HepG2 (cell line): ENCODE results near the gene SELENOH. TPM values are rescaled to one million over a fixed set of nuclear protein-coding genes. Genes with fewer than 3 reads are reported as not detected.

Source experiments
- AGO2 ChIP-seq: fragments of 200-400 bp; formaldehyde crosslinking; optimal IDR thresholded peaks from 2 replicates; pipeline ENCODE3; 2017; ENCODE audit warnings: mild to moderate bottlenecking, low read depth, low read length, moderate library complexity
- AHR ChIP-seq: IDR thresholded peaks from 2 replicates; pipeline ENCODE4 v1.6.1; 2018; ENCODE audit warnings: missing genetic modification reagents, missing compliant biosample characterization
- KDM2A ChIP-seq: sonication (generic); formaldehyde crosslinking; IDR thresholded peaks from 2 replicates; pipeline ENCODE4 v1.4.0; 2020; ENCODE audit warnings: low read depth, missing genetic modification reagents, borderline replicate concordance
- NFIC ChIP-seq: IDR thresholded peaks from 2 replicates; pipeline ENCODE4 v1.6.1; 2012; ENCODE audit warnings: mild to moderate bottlenecking, low read length, inconsistent platforms
- NR1H2 ChIP-seq: sonication (generic); formaldehyde crosslinking; IDR thresholded peaks from 2 replicates; pipeline ENCODE4 v1.8.1; 2022; ENCODE audit warnings: low read depth, missing genetic modification reagents, borderline replicate concordance
- RBFOX2 ChIP-seq: fragments of 200-400 bp; formaldehyde crosslinking; IDR thresholded peaks from 2 replicates; pipeline ENCODE4 v1.6.1; 2017; ENCODE audit warnings: low read depth, mild to moderate bottlenecking, low read length
- RXRA ChIP-seq: sonication (generic); formaldehyde crosslinking; IDR thresholded peaks from 2 replicates; pipeline ENCODE4 v1.5.1; 2020; ENCODE audit warnings: missing genetic modification reagents
- SIN3B ChIP-seq: fragments of 150-350 bp; IDR thresholded peaks from 2 replicates; pipeline ENCODE4 v1.6.1; 2014; ENCODE audit warnings: low read length
- TBP ChIP-seq: sonication (generic); formaldehyde crosslinking; IDR thresholded peaks from 2 replicates; pipeline ENCODE4 v1.5.0; 2020; ENCODE audit warnings: missing genetic modification reagents
- ZBTB1 ChIP-seq: sonication (generic); formaldehyde crosslinking; IDR thresholded peaks from 2 replicates; pipeline ENCODE4 v1.4.0; 2020; ENCODE audit warnings: missing genetic modification reagents, borderline replicate concordance
- ZMAT3 ChIP-seq: sonication (generic); formaldehyde crosslinking; conservative IDR thresholded peaks from 2 replicates; pipeline ENCODE4 v1.7.0; 2021; ENCODE audit warnings: missing genetic modification reagents
- ZNF354B ChIP-seq: sonication (generic); formaldehyde crosslinking; IDR thresholded peaks from 2 replicates; pipeline ENCODE4 v1.8.0; 2022; ENCODE audit warnings: mild to moderate bottlenecking, missing genetic modification reagents
- polyA plus RNA-seq, 8 experiments: library from polyadenylated mRNA; depleted of rRNA in 3 of 8; stranded (reverse) in 7 of 8; unstranded in 1 of 8; fragments of >200 nt; fragmentation: Illumina TruSeq in 4 of 8; extraction: Trizol in 4 of 8; gene quantifications; 2 replicates each; pipeline versions ENCODE4 v1.2.1 to v1.2.3, GENCODE V29; 2011 to 2016; ENCODE audit warnings: low read depth in 4 of 8, missing spikeins in 1 of 8, mixed read lengths in 1 of 8; ENCODE audit not compliant: insufficient read depth in 1 of 8
- total RNA-seq, 5 experiments: library from RNA; depleted of rRNA; stranded (reverse); fragments of >200 nt; fragmentation: Illumina TruSeq; extraction: Trizol; gene quantifications; 2 replicates each; pipeline ENCODE4 v1.2.3, GENCODE V29; 2016; ENCODE audit warnings: low read depth in 1 of 5
- TF ChIP-seq, protein P1 (sequence below): sonication (generic); formaldehyde crosslinking; IDR thresholded peaks from 2 replicates; pipeline ENCODE4 v1.4.0; 2020; ENCODE audit warnings: missing genetic modification reagents, borderline replicate concordance
- TF ChIP-seq, protein P2 (sequence below): sonication (generic); formaldehyde crosslinking; IDR thresholded peaks from 2 replicates; pipeline ENCODE4 v1.5.0; 2020; ENCODE audit warnings: missing genetic modification reagents, mild to moderate bottlenecking, borderline replicate concordance
- TF ChIP-seq, protein P3 (sequence below), 2 experiments: fragments of 450-650 bp in 1 of 2; sonication (generic) in 1 of 2; formaldehyde crosslinking in 1 of 2; IDR thresholded peaks; 2 replicates each; pipeline versions ENCODE4 v1.6.1 to v1.8.0; 2016 to 2022; ENCODE audit warnings: antibody characterized with exemption in 1 of 2, mild to moderate bottlenecking in 1 of 2, missing genetic modification reagents in 1 of 2
- TF ChIP-seq, protein P4 (sequence below): sonication (generic); formaldehyde crosslinking; IDR thresholded peaks from 2 replicates; pipeline ENCODE4 v1.4.0; 2020; ENCODE audit warnings: mild to moderate bottlenecking, missing genetic modification reagents

The SELENOH gene
- total and polyA plus RNA-seq, 2 of the 13 experiments (the other 11 are each of a cell fraction or from before 2014, with no cell fraction given): 27.2 to 77.4 TPM

GRCh38 chr11:57741132-57742086 is at the start of gene SELENOH (continued):
- TF ChIP-seq, protein P1, sequence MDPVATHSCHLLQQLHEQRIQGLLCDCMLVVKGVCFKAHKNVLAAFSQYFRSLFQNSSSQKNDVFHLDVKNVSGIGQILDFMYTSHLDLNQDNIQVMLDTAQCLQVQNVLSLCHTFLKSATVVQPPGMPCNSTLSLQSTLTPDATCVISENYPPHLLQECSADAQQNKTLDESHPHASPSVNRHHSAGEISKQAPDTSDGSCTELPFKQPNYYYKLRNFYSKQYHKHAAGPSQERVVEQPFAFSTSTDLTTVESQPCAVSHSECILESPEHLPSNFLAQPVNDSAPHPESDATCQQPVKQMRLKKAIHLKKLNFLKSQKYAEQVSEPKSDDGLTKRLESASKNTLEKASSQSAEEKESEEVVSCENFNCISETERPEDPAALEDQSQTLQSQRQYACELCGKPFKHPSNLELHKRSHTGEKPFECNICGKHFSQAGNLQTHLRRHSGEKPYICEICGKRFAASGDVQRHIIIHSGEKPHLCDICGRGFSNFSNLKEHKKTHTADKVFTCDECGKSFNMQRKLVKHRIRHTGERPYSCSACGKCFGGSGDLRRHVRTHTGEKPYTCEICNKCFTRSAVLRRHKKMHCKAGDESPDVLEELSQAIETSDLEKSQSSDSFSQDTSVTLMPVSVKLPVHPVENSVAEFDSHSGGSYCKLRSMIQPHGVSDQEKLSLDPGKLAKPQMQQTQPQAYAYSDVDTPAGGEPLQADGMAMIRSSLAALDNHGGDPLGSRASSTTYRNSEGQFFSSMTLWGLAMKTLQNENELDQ (CRISPR knock-in tag): no peak
- TF ChIP-seq NR1H2 (CRISPR knock-in tag) (no peak), ZNF354B (CRISPR knock-in tag) (no peak), SIN3B (peak; percentile 76), AGO2 (peak; percentile 99), RBFOX2 (peak; percentile 92), ZMAT3 (CRISPR knock-in tag) (peak; percentile 49; the same call in 1 of the 2 replicates), AHR (CRISPR knock-in tag) (no peak), TBP (CRISPR knock-in tag) (no peak), RXRA (CRISPR knock-in tag) (peak; percentile 46; the same call in 1 of the 2 replicates), KDM2A (CRISPR knock-in tag) (peak; percentile 97), ZBTB1 (no peak), NFIC (no peak)
- TF ChIP-seq, protein P2, sequence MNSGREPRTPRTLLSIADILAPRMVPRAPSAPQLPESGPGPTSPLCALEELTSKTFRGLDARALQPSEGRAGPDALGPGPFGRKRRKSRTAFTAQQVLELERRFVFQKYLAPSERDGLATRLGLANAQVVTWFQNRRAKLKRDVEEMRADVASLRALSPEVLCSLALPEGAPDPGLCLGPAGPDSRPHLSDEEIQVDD: peak; percentile 82; the same call in 1 of the 2 replicates
- TF ChIP-seq, protein P3, sequence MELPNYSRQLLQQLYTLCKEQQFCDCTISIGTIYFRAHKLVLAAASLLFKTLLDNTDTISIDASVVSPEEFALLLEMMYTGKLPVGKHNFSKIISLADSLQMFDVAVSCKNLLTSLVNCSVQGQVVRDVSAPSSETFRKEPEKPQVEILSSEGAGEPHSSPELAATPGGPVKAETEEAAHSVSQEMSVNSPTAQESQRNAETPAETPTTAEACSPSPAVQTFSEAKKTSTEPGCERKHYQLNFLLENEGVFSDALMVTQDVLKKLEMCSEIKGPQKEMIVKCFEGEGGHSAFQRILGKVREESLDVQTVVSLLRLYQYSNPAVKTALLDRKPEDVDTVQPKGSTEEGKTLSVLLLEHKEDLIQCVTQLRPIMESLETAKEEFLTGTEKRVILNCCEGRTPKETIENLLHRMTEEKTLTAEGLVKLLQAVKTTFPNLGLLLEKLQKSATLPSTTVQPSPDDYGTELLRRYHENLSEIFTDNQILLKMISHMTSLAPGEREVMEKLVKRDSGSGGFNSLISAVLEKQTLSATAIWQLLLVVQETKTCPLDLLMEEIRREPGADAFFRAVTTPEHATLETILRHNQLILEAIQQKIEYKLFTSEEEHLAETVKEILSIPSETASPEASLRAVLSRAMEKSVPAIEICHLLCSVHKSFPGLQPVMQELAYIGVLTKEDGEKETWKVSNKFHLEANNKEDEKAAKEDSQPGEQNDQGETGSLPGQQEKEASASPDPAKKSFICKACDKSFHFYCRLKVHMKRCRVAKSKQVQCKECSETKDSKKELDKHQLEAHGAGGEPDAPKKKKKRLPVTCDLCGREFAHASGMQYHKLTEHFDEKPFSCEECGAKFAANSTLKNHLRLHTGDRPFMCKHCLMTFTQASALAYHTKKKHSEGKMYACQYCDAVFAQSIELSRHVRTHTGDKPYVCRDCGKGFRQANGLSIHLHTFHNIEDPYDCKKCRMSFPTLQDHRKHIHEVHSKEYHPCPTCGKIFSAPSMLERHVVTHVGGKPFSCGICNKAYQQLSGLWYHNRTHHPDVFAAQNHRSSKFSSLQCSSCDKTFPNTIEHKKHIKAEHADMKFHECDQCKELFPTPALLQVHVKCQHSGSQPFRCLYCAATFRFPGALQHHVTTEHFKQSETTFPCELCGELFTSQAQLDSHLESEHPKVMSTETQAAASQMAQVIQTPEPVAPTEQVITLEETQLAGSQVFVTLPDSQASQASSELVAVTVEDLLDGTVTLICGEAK (IDR thresholded peaks at IDR 0.05): peak; percentile 71
- TF ChIP-seq, protein P3 (CRISPR knock-in tag; IDR thresholded peaks at IDR 0.05): peak; percentile 94
- TF ChIP-seq, protein P4, sequence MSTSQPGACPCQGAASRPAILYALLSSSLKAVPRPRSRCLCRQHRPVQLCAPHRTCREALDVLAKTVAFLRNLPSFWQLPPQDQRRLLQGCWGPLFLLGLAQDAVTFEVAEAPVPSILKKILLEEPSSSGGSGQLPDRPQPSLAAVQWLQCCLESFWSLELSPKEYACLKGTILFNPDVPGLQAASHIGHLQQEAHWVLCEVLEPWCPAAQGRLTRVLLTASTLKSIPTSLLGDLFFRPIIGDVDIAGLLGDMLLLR (CRISPR knock-in tag): no peak; the same call in 1 of the 2 replicates
